WERI-Rb-1 (cell line): ENCODE measurements around the gene PPP1R14B.
"Not testable (repeated sequence)": the region's sequence is repeated elsewhere in the genome, so short reads cannot be mapped to it uniquely, and the experiment has no call there.

Source experiments
- DNase-seq: peaks from one replicate; pipeline ENCODE4 v3.0.0-alpha.2; 2020
- H3K27ac ChIP-seq: fragments of 250-450 bp; sonication (Bioruptor Pico); 2 replicates; pipeline ENCODE4 v1.5.1; 2020; ENCODE audit warnings: mild to moderate bottlenecking, moderate library complexity
- H3K27me3 ChIP-seq: fragments of 250-450 bp; sonication (Bioruptor Pico); 2 replicates; pipeline ENCODE4 v1.5.1; 2021; ENCODE audit warnings: mild to moderate bottlenecking, low read depth, moderate library complexity; ENCODE audit not compliant: insufficient read depth, severe bottlenecking
- H3K36me3 ChIP-seq: fragments of 250-450 bp; sonication (Bioruptor Pico); 2 replicates; pipeline ENCODE4 v1.5.1; 2020; ENCODE audit warnings: mild to moderate bottlenecking, moderate library complexity
- H3K4me3 ChIP-seq: 2 replicates; pipeline ENCODE4 v1.5.1; 2011; ENCODE audit warnings: low read depth, mild to moderate bottlenecking, control low read depth, low read length
- H3K9me3 ChIP-seq: fragments of 250-450 bp; sonication (Bioruptor Pico); 2 replicates; pipeline ENCODE4 v1.5.1; 2021; ENCODE audit warnings: mild to moderate bottlenecking, moderate library complexity; ENCODE audit not compliant: severe bottlenecking
- TF ChIP-seq, protein P1 (sequence below): IDR thresholded peaks from 2 replicates; pipeline ENCODE4 v1.5.1; 2011; ENCODE audit warnings: low read depth, mild to moderate bottlenecking, control low read depth, inconsistent platforms, low read length

The PPP1R14B gene

DNA sequence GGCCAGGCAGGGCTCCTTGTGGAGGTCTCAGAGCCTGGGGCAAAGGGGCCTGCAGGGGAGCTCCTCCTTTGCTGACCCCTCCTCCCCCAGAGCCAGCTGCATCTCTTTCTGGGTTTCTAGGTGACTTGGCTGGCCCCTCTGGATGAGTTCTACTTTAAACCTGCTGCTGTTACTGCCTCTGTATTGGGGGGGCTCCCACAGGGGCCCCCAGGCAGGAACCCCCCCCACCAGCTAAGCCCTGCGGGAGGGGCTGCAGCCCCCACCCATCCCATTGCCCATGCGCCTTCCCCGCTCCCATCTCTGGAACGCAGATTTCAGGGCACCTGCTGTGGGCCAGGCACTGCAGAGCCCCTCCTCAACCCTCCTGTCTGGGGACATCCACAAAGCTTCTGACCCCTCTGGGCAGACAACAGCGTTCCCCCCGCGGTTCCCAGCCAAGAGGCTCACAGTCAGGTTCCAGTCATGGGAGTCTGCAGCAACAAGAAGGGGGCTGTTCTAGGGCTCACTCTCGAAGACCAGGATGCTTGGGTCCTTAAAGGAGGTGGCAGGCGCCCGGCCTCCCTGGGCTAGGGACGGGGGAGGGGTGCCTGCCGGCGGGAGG lies 3.8 kb upstream of the PPP1R14B start:
- Histone ChIP-seq H3K4me3 (peak overlapping the region; percentile 59), H3K27ac (peak overlapping the region; percentile 73), H3K9me3 (no peaks in the 10 kb centered on the region), H3K27me3 (no peaks in the 10 kb centered on the region), H3K36me3 (peaks cover 14% of the 10 kb centered on the region)
- TF ChIP-seq, protein P1, sequence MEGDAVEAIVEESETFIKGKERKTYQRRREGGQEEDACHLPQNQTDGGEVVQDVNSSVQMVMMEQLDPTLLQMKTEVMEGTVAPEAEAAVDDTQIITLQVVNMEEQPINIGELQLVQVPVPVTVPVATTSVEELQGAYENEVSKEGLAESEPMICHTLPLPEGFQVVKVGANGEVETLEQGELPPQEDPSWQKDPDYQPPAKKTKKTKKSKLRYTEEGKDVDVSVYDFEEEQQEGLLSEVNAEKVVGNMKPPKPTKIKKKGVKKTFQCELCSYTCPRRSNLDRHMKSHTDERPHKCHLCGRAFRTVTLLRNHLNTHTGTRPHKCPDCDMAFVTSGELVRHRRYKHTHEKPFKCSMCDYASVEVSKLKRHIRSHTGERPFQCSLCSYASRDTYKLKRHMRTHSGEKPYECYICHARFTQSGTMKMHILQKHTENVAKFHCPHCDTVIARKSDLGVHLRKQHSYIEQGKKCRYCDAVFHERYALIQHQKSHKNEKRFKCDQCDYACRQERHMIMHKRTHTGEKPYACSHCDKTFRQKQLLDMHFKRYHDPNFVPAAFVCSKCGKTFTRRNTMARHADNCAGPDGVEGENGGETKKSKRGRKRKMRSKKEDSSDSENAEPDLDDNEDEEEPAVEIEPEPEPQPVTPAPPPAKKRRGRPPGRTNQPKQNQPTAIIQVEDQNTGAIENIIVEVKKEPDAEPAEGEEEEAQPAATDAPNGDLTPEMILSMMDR, result no peak
- no peak for DNase-seq

DNA sequence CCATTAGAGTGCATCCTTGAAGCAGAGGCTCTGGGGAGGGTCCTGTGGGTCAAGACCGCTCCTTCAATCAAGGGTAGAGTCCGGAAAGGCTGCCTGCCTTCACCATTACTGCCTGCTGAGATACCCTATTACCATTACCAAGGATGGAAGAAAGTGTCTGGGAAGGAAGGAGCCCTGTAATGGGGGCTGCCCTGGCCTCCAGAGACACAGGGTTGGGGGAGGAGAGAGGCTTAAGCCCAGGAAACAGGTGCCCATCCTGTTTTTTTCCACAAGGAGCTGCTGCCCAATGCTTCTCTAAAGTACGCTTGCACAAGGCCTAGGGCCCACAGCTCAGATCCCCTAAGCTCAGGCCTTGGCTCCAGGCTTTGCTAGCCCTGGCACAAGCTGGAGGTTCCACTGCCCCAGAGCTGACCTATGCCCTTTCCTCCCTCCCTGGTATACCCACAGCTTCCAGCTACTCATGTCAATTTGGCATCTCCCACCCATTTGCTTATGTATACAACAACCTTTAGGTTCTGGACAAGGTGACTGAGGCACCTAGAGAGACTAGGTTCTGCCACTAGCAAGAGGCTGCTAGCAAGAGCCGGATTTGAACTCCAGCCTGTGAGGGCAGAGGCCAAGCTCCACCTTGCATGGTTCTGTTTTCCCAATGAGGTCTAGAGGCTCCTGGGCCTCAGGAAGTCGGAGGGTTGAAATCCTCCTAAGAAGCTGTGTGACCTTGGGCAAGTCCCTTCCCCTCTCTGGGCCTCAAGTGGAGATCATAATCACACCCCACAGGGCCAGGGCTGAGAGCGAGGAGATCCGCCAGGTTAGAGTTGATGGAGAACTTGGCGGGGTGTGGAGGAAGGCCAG lies 3.0 kb upstream of the PPP1R14B start:
- peaks cover 13% of the 10 kb centered on the region for H3K36me3 ChIP-seq
- no peaks in the 10 kb centered on the region for H3K9me3 ChIP-seq
- peak overlapping the region; percentile 44 for H3K27ac ChIP-seq
- no peak for DNase-seq
- H3K27me3 ChIP-seq, result no peaks in the 10 kb centered on the region
- TF ChIP-seq, protein P1, result no peak
- H3K4me3 ChIP-seq, result no peak overlapping the region

DNA sequence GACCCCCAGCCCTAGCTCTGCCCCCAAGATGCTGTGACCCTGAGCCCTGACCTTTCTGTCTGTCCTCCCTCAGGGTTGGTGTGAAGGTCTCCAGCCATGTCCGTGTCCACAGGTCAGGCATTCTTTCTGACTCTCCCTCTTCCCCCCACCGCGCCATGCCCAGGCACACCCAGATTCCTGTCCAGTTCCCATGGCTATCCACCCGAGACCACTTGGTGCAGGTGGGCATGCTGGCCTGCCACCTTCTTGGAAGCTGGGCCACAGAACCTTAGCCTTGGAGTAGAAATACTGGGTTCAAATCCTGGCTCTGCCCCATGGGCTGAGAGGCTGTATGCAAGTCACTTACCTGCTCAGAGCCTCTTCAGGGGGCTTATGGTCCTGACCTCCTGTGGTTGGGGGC lies 2.3 kb upstream of the PPP1R14B start:
- Histone ChIP-seq H3K27ac (peak overlapping the region; percentile 44), H3K36me3 (peaks cover 18% of the 10 kb centered on the region), H3K4me3 (no peak overlapping the region), H3K27me3 (no peaks in the 10 kb centered on the region), H3K9me3 (no peaks in the 10 kb centered on the region)
- no peak for DNase-seq
- TF ChIP-seq, protein P1, result no peak

DNA sequence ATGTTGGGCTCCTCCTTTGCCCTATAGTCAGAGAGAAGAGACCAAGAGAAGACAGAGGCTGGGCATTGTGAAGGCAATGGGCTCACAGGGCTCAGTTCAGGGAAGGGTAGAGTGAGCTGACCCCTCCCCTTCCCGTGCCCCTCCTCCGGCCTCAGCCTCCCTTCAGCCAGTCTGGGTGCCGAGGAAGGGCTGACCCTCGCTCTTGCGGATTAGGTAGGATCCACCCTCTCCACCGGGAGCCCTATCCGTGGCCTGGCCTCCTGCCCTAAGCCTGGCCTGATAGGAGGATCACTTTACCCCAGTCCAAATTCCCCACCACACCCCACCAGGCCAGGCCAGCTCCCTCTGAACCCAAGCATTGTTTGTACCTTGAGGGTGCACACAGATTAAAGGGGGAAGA lies 1.8 kb upstream of the PPP1R14B start:
- Histone ChIP-seq H3K27ac (peak overlapping the region; percentile 81), H3K4me3 (no peak overlapping the region), H3K27me3 (no peaks in the 10 kb centered on the region), H3K9me3 (no peaks in the 10 kb centered on the region), H3K36me3 (peaks cover 21% of the 10 kb centered on the region)
- TF ChIP-seq, protein P1, result no peak
- DNase-seq, result peak; percentile 54

DNA sequence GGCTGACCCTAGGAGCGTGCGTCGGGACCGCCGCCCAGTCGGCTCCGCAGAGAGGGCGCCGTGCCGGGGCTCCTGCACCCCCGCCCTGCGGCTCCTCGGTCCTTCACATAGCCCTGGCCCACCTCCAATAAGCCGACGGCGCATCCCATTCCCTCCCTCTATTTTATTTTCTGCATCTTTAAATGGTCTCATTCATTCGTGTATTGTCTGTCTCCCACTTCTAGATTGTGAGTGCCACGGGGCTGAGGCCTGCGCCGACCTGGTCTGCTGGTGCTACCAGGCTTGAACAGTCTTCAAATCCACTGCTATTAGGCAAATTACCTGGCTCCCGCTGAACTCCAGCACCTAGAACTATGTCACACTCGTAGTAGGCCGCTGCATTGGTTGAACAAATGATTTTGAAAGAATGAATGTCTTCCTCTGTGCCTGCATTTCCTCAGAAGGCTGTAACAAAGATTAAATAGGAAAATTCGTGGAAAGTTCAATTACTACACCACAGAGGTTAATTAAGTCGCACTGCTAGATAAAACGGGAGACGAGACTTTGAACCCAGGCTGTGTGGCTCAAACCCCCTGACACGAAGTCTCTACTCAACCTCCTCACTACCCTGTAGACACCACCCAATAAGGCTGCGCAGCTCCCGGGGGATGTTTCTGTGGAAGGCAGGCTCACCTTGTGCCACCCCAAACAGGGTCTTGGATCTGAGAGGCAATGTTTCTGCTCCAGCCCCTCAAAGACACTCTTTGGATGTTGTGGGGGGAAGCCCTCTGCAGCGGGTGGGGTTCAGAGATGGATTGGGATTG lies 1.2 kb upstream of the PPP1R14B start:
- TF ChIP-seq, protein P1, result no peak
- Histone ChIP-seq H3K36me3 (peaks cover 28% of the 10 kb centered on the region), H3K4me3 (peak overlapping the region; percentile 84), H3K27ac (peak overlapping the region; percentile 81), H3K9me3 (no peaks in the 10 kb centered on the region), H3K27me3 (no peaks in the 10 kb centered on the region)
- peak; percentile 39 for DNase-seq

DNA sequence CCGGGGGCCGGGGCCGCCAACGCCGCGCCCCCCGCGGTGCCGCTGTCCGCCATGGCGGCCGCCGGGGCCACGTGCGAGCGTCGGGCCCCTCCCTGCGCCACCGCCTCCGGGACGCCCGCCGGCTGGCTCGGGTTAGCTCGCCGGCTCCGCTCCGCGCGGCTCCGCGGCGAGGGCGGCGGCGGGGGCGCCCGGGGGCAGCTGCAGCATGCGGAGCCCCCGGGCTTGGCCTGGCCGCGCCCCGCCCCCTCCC lies 197 bp downstream of the PPP1R14B start:
- H3K9me3 ChIP-seq, DNase-seq, H3K27me3 ChIP-seq: not testable (repeated sequence)
- Histone ChIP-seq H3K4me3 (peak overlapping the region; percentile 61), H3K36me3 (peaks cover 29% of the 10 kb centered on the region), H3K27ac (peak overlapping the region; percentile 89)
